HepG2 (cell line): Measurements from ENCODE around the gene PPP1R13B. TPM values are rescaled to one million over a fixed set of nuclear protein-coding genes. Genes with fewer than 3 reads are reported as not detected.

Source experiments
- ELF3 ChIP-seq: IDR thresholded peaks from 2 replicates; pipeline ENCODE4 v1.6.1; 2016; ENCODE audit warnings: missing genetic modification reagents, missing compliant biosample characterization
- GATAD2A ChIP-seq: IDR thresholded peaks from 2 replicates; pipeline ENCODE4 v1.6.1; 2016
- HOXA9 ChIP-seq: sonication (generic); formaldehyde crosslinking; IDR thresholded peaks from 2 replicates; pipeline ENCODE4 v1.8.1; 2022; ENCODE audit warnings: missing genetic modification reagents, mild to moderate bottlenecking, moderate library complexity, borderline replicate concordance
- MAF1 ChIP-seq: sonication (generic); formaldehyde crosslinking; IDR thresholded peaks from 2 replicates; pipeline ENCODE4 v1.5.0; 2020; ENCODE audit warnings: missing genetic modification reagents, borderline replicate concordance
- MTA3 ChIP-seq: sonication (generic); formaldehyde crosslinking; IDR thresholded peaks from 2 replicates; pipeline ENCODE4 v1.4.0; 2020; ENCODE audit warnings: missing genetic modification reagents
- MXD3 ChIP-seq: IDR thresholded peaks from 2 replicates; pipeline ENCODE4 v1.6.1; 2016; ENCODE audit warnings: mild to moderate bottlenecking, missing biosample characterization, missing genetic modification reagents
- NFKBIZ ChIP-seq: IDR thresholded peaks from 2 replicates; pipeline ENCODE4 v1.6.1; 2018; ENCODE audit warnings: missing genetic modification reagents, missing compliant biosample characterization
- NPAS2 ChIP-seq: sonication (generic); formaldehyde crosslinking; IDR thresholded peaks from 2 replicates; pipeline ENCODE4 v1.8.0; 2022; ENCODE audit warnings: mild to moderate bottlenecking, missing genetic modification reagents, borderline replicate concordance
- PAX8 ChIP-seq: sonication (generic); formaldehyde crosslinking; IDR thresholded peaks from 2 replicates; pipeline ENCODE4 v1.8.0; 2022; ENCODE audit warnings: mild to moderate bottlenecking, missing genetic modification reagents, borderline replicate concordance
- RAD51 ChIP-seq: fragments of 450-650 bp; IDR thresholded peaks from 2 replicates; pipeline ENCODE4 v1.6.1; 2016; ENCODE audit warnings: borderline replicate concordance
- SMAD9 ChIP-seq: sonication (generic); formaldehyde crosslinking; IDR thresholded peaks from 2 replicates; pipeline ENCODE4 v1.5.1; 2020; ENCODE audit warnings: mild to moderate bottlenecking, missing genetic modification reagents
- ZBTB26 ChIP-seq: IDR thresholded peaks from 2 replicates; pipeline ENCODE4 v1.6.1; 2016; ENCODE audit warnings: missing compliant biosample characterization, missing genetic modification reagents, borderline replicate concordance
- ZBTB38 ChIP-seq: sonication (generic); formaldehyde crosslinking; IDR thresholded peaks from 2 replicates; pipeline ENCODE4 v1.5.1; 2020; ENCODE audit warnings: mild to moderate bottlenecking, missing genetic modification reagents
- ZGPAT ChIP-seq: IDR thresholded peaks from 2 replicates; pipeline ENCODE4 v1.6.1; 2016; ENCODE audit warnings: mild to moderate bottlenecking
- ZNF232 ChIP-seq: sonication (generic); formaldehyde crosslinking; IDR thresholded peaks from 2 replicates; pipeline ENCODE4 v1.4.0; 2020; ENCODE audit warnings: missing genetic modification reagents, borderline replicate concordance
- ZNF280B ChIP-seq: sonication (generic); formaldehyde crosslinking; IDR thresholded peaks from 2 replicates; pipeline ENCODE4 v1.5.0; 2020; ENCODE audit warnings: missing genetic modification reagents, mild to moderate bottlenecking, borderline replicate concordance
- ZNF30 ChIP-seq: sonication (generic); formaldehyde crosslinking; IDR thresholded peaks from 2 replicates; pipeline ENCODE4 v1.5.0; 2020; ENCODE audit warnings: mild to moderate bottlenecking, missing genetic modification reagents
- ZNF441 ChIP-seq: sonication (generic); formaldehyde crosslinking; IDR thresholded peaks from 2 replicates; pipeline ENCODE4 v1.7.0; 2021; ENCODE audit warnings: missing genetic modification reagents, borderline replicate concordance
- ZNF580 ChIP-seq: IDR thresholded peaks from 2 replicates; pipeline ENCODE4 v1.6.1; 2016; ENCODE audit warnings: low read depth, borderline replicate concordance
- ZNF614 ChIP-seq: IDR thresholded peaks from 2 replicates; pipeline ENCODE4 v1.6.1; 2018; ENCODE audit warnings: missing biosample characterization, missing genetic modification reagents, inconsistent platforms, borderline replicate concordance
- ZNF740 ChIP-seq: sonication (generic); formaldehyde crosslinking; IDR thresholded peaks from 2 replicates; pipeline ENCODE4 v1.4.0; 2020; ENCODE audit warnings: missing genetic modification reagents
- ZNF781 ChIP-seq: sonication (generic); formaldehyde crosslinking; IDR thresholded peaks from 2 replicates; pipeline ENCODE4 v1.5.1; 2020; ENCODE audit warnings: borderline replicate concordance, mild to moderate bottlenecking, missing genetic modification reagents; ENCODE audit errors: not compliant biosample characterization
- ZNF879 ChIP-seq: sonication (generic); formaldehyde crosslinking; IDR thresholded peaks from 2 replicates; pipeline ENCODE4 v1.8.1; 2023; ENCODE audit warnings: missing genetic modification reagents
- polyA plus RNA-seq, 8 experiments: library from polyadenylated mRNA; depleted of rRNA in 3 of 8; stranded (reverse) in 7 of 8; unstranded in 1 of 8; fragments of >200 nt; fragmentation: Illumina TruSeq in 4 of 8; extraction: Trizol in 4 of 8; gene quantifications; 2 replicates each; pipeline versions ENCODE4 v1.2.1 to v1.2.3, GENCODE V29; 2011 to 2016; ENCODE audit warnings: low read depth in 4 of 8, missing spikeins in 1 of 8, mixed read lengths in 1 of 8; ENCODE audit not compliant: insufficient read depth in 1 of 8
- total RNA-seq, 5 experiments: library from RNA; depleted of rRNA; stranded (reverse); fragments of >200 nt; fragmentation: Illumina TruSeq; extraction: Trizol; gene quantifications; 2 replicates each; pipeline ENCODE4 v1.2.3, GENCODE V29; 2016; ENCODE audit warnings: low read depth in 1 of 5

Gene PPP1R13B
- total and polyA plus RNA-seq, 2 of the 13 experiments (the other 11 are each of a cell fraction or from before 2014, with no cell fraction given): 4.6 to 9.4 TPM

- peak; percentile 81 for TF ChIP-seq ZGPAT
- peak; percentile 89; the same call in 1 of the 2 replicates for TF ChIP-seq ZNF614 (CRISPR knock-in tag)
- TF ChIP-seq ZNF280B (CRISPR knock-in tag): peak; percentile 99
- TF ChIP-seq ZNF879 (CRISPR knock-in tag): peak; percentile 83; the same call in 1 of the 2 replicates
- TF ChIP-seq ZNF740 (CRISPR knock-in tag): no peak; the same call in 1 of the 2 replicates
- peak; percentile 87 for TF ChIP-seq ZBTB26 (CRISPR knock-in tag)
- peak; percentile 98 for TF ChIP-seq SMAD9 (CRISPR knock-in tag)
- TF ChIP-seq ZNF30 (CRISPR knock-in tag): peak; percentile 97
- TF ChIP-seq ZNF781 (CRISPR knock-in tag): peak; percentile 95
- peak; percentile 93 for TF ChIP-seq GATAD2A (CRISPR knock-in tag)
- TF ChIP-seq ZNF580 (CRISPR knock-in tag): peak; percentile 96; the same call in 1 of the 2 replicates
- TF ChIP-seq ELF3 (CRISPR knock-in tag): peak; percentile 88
- TF ChIP-seq ZBTB38: peak; percentile 97
- TF ChIP-seq RAD51: no peak
- TF ChIP-seq NFKBIZ (CRISPR knock-in tag): 0 out of 2 replicates have a peak, but pooled peaks have one; percentile 55
- peak; percentile 32; the same call in 1 of the 2 replicates for TF ChIP-seq MAF1
- TF ChIP-seq PAX8 (CRISPR knock-in tag): peak; percentile 48; the same call in 1 of the 2 replicates
- TF ChIP-seq NPAS2: 0 out of 2 replicates have a peak, but pooled peaks have one; percentile 81
- TF ChIP-seq ZNF441 (CRISPR knock-in tag): no peak; the same call in 1 of the 2 replicates
- peak; percentile 96 for TF ChIP-seq ZNF232
- peak; percentile 92; the same call in 1 of the 2 replicates for TF ChIP-seq HOXA9 (CRISPR knock-in tag)
- peak; percentile 89; the same call in 1 of the 2 replicates for TF ChIP-seq MXD3
- TF ChIP-seq MTA3 (CRISPR knock-in tag): no peak
Measured at GRCh38 chr14:103881268-103882201, 34.2 kb upstream of the PPP1R13B start (continued).
